Measurements from ENCODE around the gene SPATA2L.
A peak's percentile ranks its signal among the peaks of the same experiment; 100 is the strongest.

Gene SPATA2L

DNA sequence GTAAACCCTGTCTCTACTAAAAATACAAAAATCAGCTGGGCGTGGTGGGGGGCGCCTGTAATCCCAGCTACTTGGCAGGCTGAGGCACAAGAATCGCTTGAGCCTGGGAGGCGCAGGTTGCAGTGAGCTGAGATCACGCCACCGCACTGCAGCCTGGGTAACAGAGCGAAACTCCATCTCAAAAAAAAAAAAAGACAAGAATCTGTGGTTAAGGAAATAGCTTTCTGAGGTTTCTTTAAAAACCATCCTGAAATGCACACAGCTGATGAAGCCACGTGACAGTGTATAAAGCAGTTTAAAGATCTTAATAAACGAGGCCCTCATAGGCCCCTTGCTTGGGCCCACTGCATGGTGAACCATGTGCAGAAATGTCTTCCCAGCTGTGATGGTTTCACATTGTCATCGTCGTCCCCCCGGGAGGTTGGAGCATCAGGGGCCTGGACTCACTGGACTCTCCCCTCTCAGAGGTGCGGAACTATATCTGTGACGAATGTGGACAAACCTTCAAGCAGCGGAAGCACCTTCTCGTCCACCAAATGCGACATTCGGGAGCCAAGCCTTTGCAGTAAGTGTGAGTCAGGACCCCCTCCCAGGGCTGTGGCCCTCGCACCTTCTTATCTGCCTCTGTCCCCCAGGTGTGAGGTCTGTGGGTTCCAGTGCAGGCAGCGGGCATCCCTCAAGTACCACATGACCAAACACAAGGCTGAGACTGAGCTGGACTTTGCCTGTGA, 36.0 kb upstream of the SPATA2L start:
- TF ChIP-seq POLR2A (IDR thresholded peaks at IDR 0.05; ENCODE audit: extremely low read depth, insufficient read length) (no peak), MYC (IDR thresholded peaks at IDR 0.05; ENCODE audit: low read depth, low read length) (no peak)
- TF ChIP-seq, protein P1, sequence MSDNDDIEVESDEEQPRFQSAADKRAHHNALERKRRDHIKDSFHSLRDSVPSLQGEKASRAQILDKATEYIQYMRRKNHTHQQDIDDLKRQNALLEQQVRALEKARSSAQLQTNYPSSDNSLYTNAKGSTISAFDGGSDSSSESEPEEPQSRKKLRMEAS (IDR thresholded peaks at IDR 0.05; ENCODE audit: low read depth, low read length), result no peak
- TF ChIP-seq, protein P2, sequence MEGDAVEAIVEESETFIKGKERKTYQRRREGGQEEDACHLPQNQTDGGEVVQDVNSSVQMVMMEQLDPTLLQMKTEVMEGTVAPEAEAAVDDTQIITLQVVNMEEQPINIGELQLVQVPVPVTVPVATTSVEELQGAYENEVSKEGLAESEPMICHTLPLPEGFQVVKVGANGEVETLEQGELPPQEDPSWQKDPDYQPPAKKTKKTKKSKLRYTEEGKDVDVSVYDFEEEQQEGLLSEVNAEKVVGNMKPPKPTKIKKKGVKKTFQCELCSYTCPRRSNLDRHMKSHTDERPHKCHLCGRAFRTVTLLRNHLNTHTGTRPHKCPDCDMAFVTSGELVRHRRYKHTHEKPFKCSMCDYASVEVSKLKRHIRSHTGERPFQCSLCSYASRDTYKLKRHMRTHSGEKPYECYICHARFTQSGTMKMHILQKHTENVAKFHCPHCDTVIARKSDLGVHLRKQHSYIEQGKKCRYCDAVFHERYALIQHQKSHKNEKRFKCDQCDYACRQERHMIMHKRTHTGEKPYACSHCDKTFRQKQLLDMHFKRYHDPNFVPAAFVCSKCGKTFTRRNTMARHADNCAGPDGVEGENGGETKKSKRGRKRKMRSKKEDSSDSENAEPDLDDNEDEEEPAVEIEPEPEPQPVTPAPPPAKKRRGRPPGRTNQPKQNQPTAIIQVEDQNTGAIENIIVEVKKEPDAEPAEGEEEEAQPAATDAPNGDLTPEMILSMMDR (IDR thresholded peaks at IDR 0.05; ENCODE audit: low read depth, low read length), result no peak
- DNase-seq (ENCODE audit: low read depth), result no peak
- no peak overlapping the region for H3K4me3 ChIP-seq (ENCODE audit: low read depth, low read length)

DNA sequence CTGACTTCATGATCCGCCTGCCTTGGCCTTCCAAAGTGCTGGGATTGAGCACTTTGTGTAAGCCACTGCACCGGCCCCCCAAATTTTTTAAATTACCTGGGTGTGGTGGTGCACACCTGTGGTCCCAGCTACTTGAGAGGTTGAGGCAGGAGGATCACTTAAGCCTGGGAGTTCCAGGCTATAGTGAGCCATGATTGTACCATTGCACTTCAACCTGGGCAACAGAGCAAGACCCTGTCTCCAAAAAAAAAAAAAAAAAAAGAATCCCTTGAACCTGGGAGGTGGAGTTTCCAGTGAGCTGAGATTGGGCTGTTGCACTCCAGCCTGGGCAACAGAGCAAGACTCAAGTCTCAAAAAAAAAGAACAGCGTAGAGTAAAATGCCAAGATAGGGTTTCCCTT, 35.0 kb upstream of the SPATA2L start:
- TF ChIP-seq, protein P1 (IDR thresholded peaks at IDR 0.05; ENCODE audit: low read depth, low read length), result no peak
- TF ChIP-seq, protein P2 (IDR thresholded peaks at IDR 0.05; ENCODE audit: low read depth, low read length), result no peak
- TF ChIP-seq POLR2A (IDR thresholded peaks at IDR 0.05; ENCODE audit: extremely low read depth, insufficient read length), result no peak
- TF ChIP-seq MYC (IDR thresholded peaks at IDR 0.05; ENCODE audit: low read depth, low read length), result no peak
- H3K4me3 ChIP-seq (ENCODE audit: low read depth, low read length), result no peak overlapping the region
- DNase-seq (ENCODE audit: low read depth), result no peak

DNA sequence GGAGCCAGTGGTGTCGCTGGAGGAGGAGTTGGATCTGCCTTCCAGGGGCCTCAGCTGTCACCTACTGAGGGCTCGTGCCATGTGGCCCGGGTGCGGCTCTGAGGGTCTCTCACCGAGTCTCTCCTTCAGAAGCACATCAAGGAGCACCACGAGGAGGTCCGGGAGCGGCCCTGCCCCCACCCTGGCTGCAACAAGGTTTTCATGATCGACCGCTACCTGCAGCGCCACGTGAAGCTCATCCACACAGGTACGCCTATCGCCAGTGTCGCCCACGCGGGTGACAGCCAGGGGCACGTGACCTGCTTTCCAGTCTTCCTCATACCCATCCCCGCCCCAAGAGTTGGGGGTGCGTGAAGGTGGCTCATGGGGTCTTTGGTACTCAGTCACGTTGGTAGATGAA, 32.3 kb upstream of the SPATA2L start:
- TF ChIP-seq, protein P1 (IDR thresholded peaks at IDR 0.05; ENCODE audit: low read depth, low read length), result no peak
- TF ChIP-seq MYC (IDR thresholded peaks at IDR 0.05; ENCODE audit: low read depth, low read length), result no peak
- TF ChIP-seq, protein P2 (IDR thresholded peaks at IDR 0.05; ENCODE audit: low read depth, low read length), result no peak
- TF ChIP-seq POLR2A (IDR thresholded peaks at IDR 0.05; ENCODE audit: extremely low read depth, insufficient read length), result no peak
- no peak overlapping the region for H3K4me3 ChIP-seq (ENCODE audit: low read depth, low read length)
- DNase-seq (ENCODE audit: low read depth), result peak; percentile 11

DNA sequence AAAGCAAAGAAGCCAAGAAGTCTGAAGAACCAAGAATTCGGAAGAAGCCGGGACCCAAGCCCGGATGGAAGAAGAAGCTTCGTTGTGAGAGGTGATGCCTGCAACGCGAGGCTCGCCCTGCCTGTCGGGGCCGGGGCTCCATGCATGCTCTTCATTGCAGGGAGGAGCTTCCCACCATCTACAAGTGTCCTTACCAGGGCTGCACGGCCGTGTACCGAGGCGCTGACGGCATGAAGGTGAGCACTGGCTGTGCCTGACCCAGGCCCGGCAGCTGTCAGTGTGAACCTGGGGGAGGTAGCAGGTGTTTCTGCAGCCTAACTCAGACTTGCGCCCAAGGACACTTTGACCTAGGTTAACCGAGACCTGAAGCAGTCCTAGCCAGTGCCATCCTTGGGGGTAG, 31.8 kb upstream of the SPATA2L start:
- no peak overlapping the region for H3K4me3 ChIP-seq (ENCODE audit: low read depth, low read length)
- TF ChIP-seq POLR2A (IDR thresholded peaks at IDR 0.05; ENCODE audit: extremely low read depth, insufficient read length) (no peak), MYC (IDR thresholded peaks at IDR 0.05; ENCODE audit: low read depth, low read length) (no peak)
- TF ChIP-seq, protein P2 (IDR thresholded peaks at IDR 0.05; ENCODE audit: low read depth, low read length), result no peak
- TF ChIP-seq, protein P1 (IDR thresholded peaks at IDR 0.05; ENCODE audit: low read depth, low read length), result no peak

DNA sequence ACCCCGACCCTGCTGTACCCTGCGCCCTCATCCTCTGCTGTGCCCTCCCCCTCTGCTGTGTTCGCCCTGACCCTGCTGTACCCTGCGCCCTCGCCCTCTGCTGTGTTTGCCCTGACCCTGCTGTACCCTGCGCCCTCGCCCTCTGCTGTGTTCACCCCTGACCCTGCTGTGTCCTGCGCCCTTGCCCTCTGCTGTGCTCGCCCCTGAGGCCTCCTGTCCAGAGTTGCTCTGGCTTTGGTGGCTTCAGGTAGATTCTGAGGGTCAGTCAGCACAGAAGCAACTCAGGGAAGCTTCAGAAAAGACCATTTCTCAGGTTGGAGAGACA, 31.4 kb upstream of the SPATA2L start:
- DNase-seq (ENCODE audit: low read depth), result no peak
- H3K4me3 ChIP-seq (ENCODE audit: low read depth, low read length), result no peak overlapping the region
- TF ChIP-seq, protein P2 (IDR thresholded peaks at IDR 0.05; ENCODE audit: low read depth, low read length), result no peak
- TF ChIP-seq MYC (IDR thresholded peaks at IDR 0.05; ENCODE audit: low read depth, low read length) (no peak), POLR2A (IDR thresholded peaks at IDR 0.05; ENCODE audit: extremely low read depth, insufficient read length) (no peak)
- TF ChIP-seq, protein P1 (IDR thresholded peaks at IDR 0.05; ENCODE audit: low read depth, low read length), result no peak

More for the DNA sequence above, 31.8 kb upstream of the SPATA2L start:
- DNase-seq (ENCODE audit: low read depth), result no peak

Data from NB4 (cell line).